Gastroesophageal sphincter (tissue), 3 donors: ENCODE measurements around the gene KIF26A.

Experiments used
- CTCF ChIP-seq, 4 experiments: fragments of 200-600 bp in 2 of 4; fragments of 450-650 bp in 2 of 4; sonication (generic) in 1 of 4; IDR thresholded peaks; one replicate each; pipeline ENCODE4 v1.5.1; 2017 to 2019; ENCODE audit warnings: antibody characterized with exemption in 4 of 4, mild to moderate bottlenecking in 2 of 4, moderate library complexity in 2 of 4
- POLR2A ChIP-seq, 2 donors: fragments of 450-650 bp; IDR thresholded peaks; one replicate each; pipeline ENCODE4 v1.6.1; 2017; ENCODE audit warnings: antibody characterized with exemption in 2 of 2, mild to moderate bottlenecking in 2 of 2, moderate library complexity in 1 of 2
- POLR2AphosphoS5 ChIP-seq: sonication (generic); formaldehyde crosslinking; IDR thresholded peaks from one replicate; pipeline ENCODE4 v1.6.1; 2017; ENCODE audit warnings: antibody characterized with exemption

DNA sequence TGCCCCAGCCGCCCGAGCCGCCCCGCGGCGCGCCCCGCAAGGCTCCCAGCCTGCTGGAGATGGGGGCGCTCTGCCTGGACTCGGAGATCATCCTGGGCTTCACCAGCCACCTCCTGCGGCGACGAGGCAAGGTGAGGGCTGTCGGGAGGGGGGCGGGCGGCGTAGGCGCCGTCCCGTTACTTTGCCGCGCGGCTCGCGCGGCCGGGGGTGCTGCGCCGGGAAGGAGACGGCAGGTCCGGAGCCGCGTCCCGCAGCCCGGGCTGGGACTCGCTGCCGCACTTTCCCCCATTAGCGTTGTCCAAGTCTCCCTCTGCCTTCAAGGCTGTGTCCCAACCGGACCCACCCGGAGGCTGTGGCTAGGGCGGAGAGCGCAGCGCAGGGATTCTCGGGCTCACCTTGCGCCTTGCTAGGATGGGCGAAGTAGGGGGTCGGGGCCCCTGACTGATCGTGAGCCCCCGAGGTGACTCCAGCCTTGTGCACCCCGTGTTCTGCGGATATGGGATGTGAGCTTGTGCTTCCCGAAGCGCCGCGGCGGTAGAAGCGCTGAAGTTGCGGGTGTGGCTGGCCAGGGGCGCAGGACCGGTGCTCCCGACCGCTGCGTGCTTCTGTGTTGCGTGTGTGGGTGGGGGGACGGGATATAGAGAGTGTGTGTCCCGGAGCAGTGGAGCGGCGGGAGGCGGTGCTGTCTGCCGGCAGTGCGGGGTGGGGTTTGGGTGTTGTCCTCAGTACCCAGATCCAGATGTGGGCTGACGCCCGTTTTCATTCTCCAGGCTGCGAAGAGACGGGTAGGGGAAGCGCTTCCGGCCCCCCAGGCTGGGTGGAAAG, 1.7 kb upstream of the KIF26A start:
- no peak for TF ChIP-seq POLR2A (IDR thresholded peaks at IDR 0.05)
- no peak for TF ChIP-seq CTCF (IDR thresholded peaks at IDR 0.05)
- no peak for TF ChIP-seq POLR2AphosphoS5
